OCI-LY1 (cell line): ENCODE data around the gene CAMTA1.

Experiments used
- H2AFZ ChIP-seq: fragments of 200-600 bp; sonication (generic), shearing (Covaris generic); 2 replicates; pipeline ENCODE4 v1.6.0; 2014; ENCODE audit warnings: antibody characterized with exemption, mild to moderate bottlenecking, low read length
- H3F3A ChIP-seq: fragments of 200-600 bp; sonication (generic), shearing (Covaris generic); 2 replicates; pipeline ENCODE4 v1.6.0; 2014; ENCODE audit warnings: mild to moderate bottlenecking, antibody characterized with exemption, low read length, moderate library complexity; ENCODE audit not compliant: insufficient read depth
- H3K27ac ChIP-seq: fragments of 200-600 bp; sonication (generic); 2 replicates; pipeline ENCODE4 v1.5.1; 2014; ENCODE audit warnings: low read length, mixed run types, mild to moderate bottlenecking, low read depth; ENCODE audit not compliant: poor library complexity, severe bottlenecking
- H3K27me3 ChIP-seq: fragments of 200-600 bp; sonication (generic); 2 replicates; pipeline ENCODE4 v1.6.0; 2014; ENCODE audit warnings: antibody characterized with exemption, mild to moderate bottlenecking, low read length, moderate library complexity; ENCODE audit not compliant: insufficient read depth
- H3K36me3 ChIP-seq: fragments of 200-600 bp; sonication (generic); 2 replicates; pipeline ENCODE4 v1.6.1; 2014; ENCODE audit warnings: mild to moderate bottlenecking, antibody characterized with exemption, low read length, moderate library complexity, mixed read lengths; ENCODE audit not compliant: insufficient read depth
- H3K4me1 ChIP-seq: fragments of 200-600 bp; sonication (generic); 2 replicates; pipeline ENCODE4 v1.5.1; 2014; ENCODE audit warnings: mild to moderate bottlenecking, low read length, moderate library complexity; ENCODE audit not compliant: insufficient read depth, severe bottlenecking
- H3K4me2 ChIP-seq: fragments of 200-600 bp; sonication (generic), shearing (Covaris generic); 2 replicates; pipeline ENCODE4 v1.6.1; 2014; ENCODE audit warnings: low read length
- H3K4me3 ChIP-seq: fragments of 200-600 bp; sonication (generic); 2 replicates; pipeline ENCODE4 v1.5.1; 2014; ENCODE audit warnings: low read length, low read depth, mild to moderate bottlenecking, mixed read lengths; ENCODE audit not compliant: poor library complexity, severe bottlenecking
- H3K79me2 ChIP-seq: fragments of 200-600 bp; shearing (Covaris generic); 2 replicates; pipeline ENCODE4 v1.6.1; 2016; ENCODE audit warnings: mixed run types, low read length, mixed read lengths; ENCODE audit not compliant: insufficient read depth
- H3K9ac ChIP-seq: fragments of 200-600 bp; sonication (generic), shearing (Covaris generic); 2 replicates; pipeline ENCODE4 v1.6.1; 2014; ENCODE audit warnings: mild to moderate bottlenecking, low read length, mixed read lengths
- H3K9me2 ChIP-seq: fragments of 200-600 bp; sonication (generic), shearing (Covaris generic); 2 replicates; pipeline ENCODE4 v1.6.1; 2014; ENCODE audit warnings: low read depth, mild to moderate bottlenecking, low read length, mixed read lengths
- H3K9me3 ChIP-seq: fragments of 200-600 bp; shearing (Covaris generic); 2 replicates; pipeline ENCODE4 v1.6.1; 2014; ENCODE audit warnings: low read length, mixed read lengths
- H4K20me1 ChIP-seq: fragments of 200-600 bp; sonication (generic), shearing (Covaris generic); 2 replicates; pipeline ENCODE4 v1.6.0; 2016; ENCODE audit warnings: mild to moderate bottlenecking, low read length; ENCODE audit not compliant: insufficient read depth
- CTCF ChIP-seq: fragments of 200-600 bp; sonication (generic), shearing (Covaris generic); IDR thresholded peaks from 2 replicates; pipeline ENCODE4 v1.5.1; 2017; ENCODE audit warnings: mild to moderate bottlenecking, antibody characterized with exemption, low read length, moderate library complexity, mixed read lengths
- EZH2 ChIP-seq: fragments of 200-600 bp; sonication (generic), shearing (Covaris generic); IDR thresholded peaks from 2 replicates; pipeline ENCODE4 v1.8.0; 2017; ENCODE audit warnings: borderline replicate concordance, mixed run types, mild to moderate bottlenecking, antibody characterized with exemption, low read length, moderate library complexity, mixed read lengths

The CAMTA1 gene

GRCh38 chr1:6770751-6771440 is 14.4 kb upstream of the CAMTA1 start:
- no peaks in the 10 kb centered on the region for H3K9me3 ChIP-seq
- H3F3A ChIP-seq, result peaks cover 6% of the 10 kb centered on the region; the same call in 1 of the 2 replicates
- no peaks in the 10 kb centered on the region for H4K20me1 ChIP-seq
- no peaks in the 10 kb centered on the region for H3K36me3 ChIP-seq
- peak overlapping the region; percentile 49 for H3K4me3 ChIP-seq
- H3K27ac ChIP-seq, result peak overlapping the region; percentile 96
- H3K9me2 ChIP-seq, result no peaks in the 10 kb centered on the region
- TF ChIP-seq CTCF (no peak), EZH2 (no peak)
- H3K9ac ChIP-seq, result peak overlapping the region; percentile 76
- H3K27me3 ChIP-seq, result no peaks in the 10 kb centered on the region
- H2AFZ ChIP-seq, result no peak overlapping the region
- no peaks in the 10 kb centered on the region for H3K79me2 ChIP-seq
- H3K4me2 ChIP-seq, result peak overlapping the region; percentile 68
- peaks cover 41% of the 10 kb centered on the region for H3K4me1 ChIP-seq

GRCh38 chr1:6771441-6771769 is 13.8 kb upstream of the CAMTA1 start:
- Histone ChIP-seq H3K4me1 (peaks cover 41% of the 10 kb centered on the region), H3K4me2 (peak overlapping the region; percentile 68), H3K36me3 (0 out of 2 replicates have a peak, but pooled peaks cover 1% of the 10 kb centered on the region), H4K20me1 (no peaks in the 10 kb centered on the region), H2AFZ (no peak overlapping the region), H3K4me3 (peak overlapping the region; percentile 49), H3K9ac (peak overlapping the region; percentile 76), H3K79me2 (no peaks in the 10 kb centered on the region), H3K27ac (peak overlapping the region; percentile 96), H3K9me3 (peaks cover 1% of the 10 kb centered on the region), H3K27me3 (no peaks in the 10 kb centered on the region), H3K9me2 (no peaks in the 10 kb centered on the region), H3F3A (peaks cover 6% of the 10 kb centered on the region; the same call in 1 of the 2 replicates)
- TF ChIP-seq CTCF, result no peak
- TF ChIP-seq EZH2, result no peak

- peaks cover 51% of the 10 kb centered on the region for H3K4me1 ChIP-seq
- TF ChIP-seq EZH2 (no peak), CTCF (no peak)
- H3K9me3 ChIP-seq, result peaks cover 5% of the 10 kb centered on the region
- no peaks in the 10 kb centered on the region for H3K27me3 ChIP-seq
- H3K9me2 ChIP-seq, result no peaks in the 10 kb centered on the region
- H2AFZ ChIP-seq, result no peak overlapping the region
- no peak overlapping the region for H3K4me2 ChIP-seq
- no peak overlapping the region for H3K4me3 ChIP-seq
- no peaks in the 10 kb centered on the region for H4K20me1 ChIP-seq
- no peak overlapping the region for H3K9ac ChIP-seq
- H3F3A ChIP-seq, result peaks cover 6% of the 10 kb centered on the region; the same call in 1 of the 2 replicates
- H3K79me2 ChIP-seq, result no peaks in the 10 kb centered on the region
- 0 out of 2 replicates have a peak, but pooled peaks cover 3% of the 10 kb centered on the region for H3K36me3 ChIP-seq
- H3K27ac ChIP-seq, result no peak overlapping the region
Observed at GRCh38 chr1:6774381-6774780, 10.9 kb upstream of the CAMTA1 start.
